HUES6 (cell line): ENCODE data around the gene SHROOM2.
"Not testable (repeated sequence)": the region's sequence is repeated elsewhere in the genome, so short reads cannot be mapped to it uniquely, and the experiment has no call there.

Experiments used
- H3K27ac ChIP-seq: 2 replicates; pipeline ENCODE4 v1.7.0; 2013; ENCODE audit warnings: low read depth, mild to moderate bottlenecking, low read length, inconsistent platforms
- H3K27me3 ChIP-seq: 2 replicates; pipeline ENCODE4 v1.6.1; 2013; ENCODE audit warnings: low read length; ENCODE audit not compliant: control insufficient read depth, insufficient read depth
- H3K36me3 ChIP-seq: 2 replicates; pipeline ENCODE4 v1.6.1; 2013; ENCODE audit warnings: low read length; ENCODE audit not compliant: control insufficient read depth, insufficient read depth
- H3K4me1 ChIP-seq: 2 replicates; pipeline ENCODE4 v1.6.1; 2013; ENCODE audit warnings: low read length; ENCODE audit not compliant: control insufficient read depth, insufficient read depth
- H3K4me3 ChIP-seq: 2 replicates; pipeline ENCODE4 v1.5.1; 2013; ENCODE audit warnings: low read depth, low read length
- H3K9ac ChIP-seq: one replicate; pipeline ENCODE4 v1.6.1; 2013; ENCODE audit warnings: mild to moderate bottlenecking, low read length
- H3K9me3 ChIP-seq: 2 replicates; pipeline ENCODE4 v1.6.1; 2013; ENCODE audit warnings: low read depth, low read length; ENCODE audit not compliant: control insufficient read depth, insufficient read depth

Gene SHROOM2

DNA sequence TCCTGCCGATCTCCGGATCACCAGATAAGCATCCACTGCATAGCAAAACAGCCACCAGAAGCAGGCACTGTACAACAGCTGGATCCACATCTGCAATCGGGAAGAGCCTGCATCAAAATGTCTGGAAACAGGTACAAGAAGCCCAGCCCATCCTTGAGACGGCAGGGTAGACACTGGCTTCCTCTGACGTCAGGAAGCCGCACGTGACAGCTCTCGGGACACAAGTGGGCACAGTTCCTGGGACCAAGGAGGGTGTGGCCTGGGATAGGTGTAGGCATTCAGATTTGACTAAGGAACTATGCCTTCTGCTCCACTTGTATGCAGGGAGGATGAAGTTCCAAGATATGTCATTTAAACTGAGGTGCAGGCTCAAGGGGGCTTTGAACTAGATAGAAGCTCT, 26.9 kb upstream of the SHROOM2 start:
- Histone ChIP-seq H3K27ac (no peak overlapping the region), H3K4me3 (no peak overlapping the region), H3K27me3 (no peaks in the 10 kb centered on the region; the same call in 1 of the 2 replicates), H3K36me3 (0 out of 2 replicates have a peak, but pooled peaks cover 3% of the 10 kb centered on the region), H3K4me1 (no peaks in the 10 kb centered on the region), H3K9ac (no peak overlapping the region), H3K9me3 (no peaks in the 10 kb centered on the region)

DNA sequence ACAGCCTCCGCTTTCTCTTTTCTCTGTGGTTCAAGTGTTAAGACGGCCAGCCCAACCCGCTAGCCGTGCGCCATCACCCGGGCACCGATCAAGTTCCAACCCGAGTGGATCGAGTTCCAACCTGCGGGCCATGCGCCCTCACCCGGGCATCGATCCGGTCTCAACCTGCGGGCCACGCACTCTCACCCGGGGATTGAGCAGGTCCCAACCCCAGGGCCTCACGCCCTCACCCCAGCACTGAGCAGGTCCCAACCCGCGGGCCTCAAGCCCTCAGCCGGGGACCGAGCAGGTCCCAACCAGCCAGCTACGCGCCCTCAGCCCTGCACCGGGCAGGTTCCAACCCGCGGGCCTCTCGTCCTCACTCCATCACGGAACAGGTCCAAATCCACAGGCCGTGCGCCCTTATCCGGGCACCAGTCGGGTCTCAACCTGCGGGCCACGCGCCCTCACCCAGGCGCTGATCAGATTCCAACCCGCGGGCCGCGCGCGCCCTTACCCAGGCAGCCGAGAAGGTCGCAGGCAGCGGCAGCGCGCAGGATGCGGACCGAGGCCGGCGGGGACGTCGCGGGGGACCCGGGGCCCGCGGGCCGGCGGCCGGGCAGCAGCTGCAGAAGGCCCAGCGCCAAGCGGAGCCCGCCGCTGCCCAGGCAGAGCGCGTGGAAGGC, 21.0 kb upstream of the SHROOM2 start:
- no peaks in the 10 kb centered on the region for H3K36me3 ChIP-seq
- no peaks in the 10 kb centered on the region; the same call in 1 of the 2 replicates for H3K27me3 ChIP-seq
- H3K9me3 ChIP-seq = no peaks in the 10 kb centered on the region
- H3K27ac ChIP-seq = no peak overlapping the region
- peak overlapping the region; percentile 46 for H3K9ac ChIP-seq
- H3K4me3 ChIP-seq = peak overlapping the region; percentile 62
- H3K4me1 ChIP-seq = peaks cover 6% of the 10 kb centered on the region; the same call in 1 of the 2 replicates

DNA sequence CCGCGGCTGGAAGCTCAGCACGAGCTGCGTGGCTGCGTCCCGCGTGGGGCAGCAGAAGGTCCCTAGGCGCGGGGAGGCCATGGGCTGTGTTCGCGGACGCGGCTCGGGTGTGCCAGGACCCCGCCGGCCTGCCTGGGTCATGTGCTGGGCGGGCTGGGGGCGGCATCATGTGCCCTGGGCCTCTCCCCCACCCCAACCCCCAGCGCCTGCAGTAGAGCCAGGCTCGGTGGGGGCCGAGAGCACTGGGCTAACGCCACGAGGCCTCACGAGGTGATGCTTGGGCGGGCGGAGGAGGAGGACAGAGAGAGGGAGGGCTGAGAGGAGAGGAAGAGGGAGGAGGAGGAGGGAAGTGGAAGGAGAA, 20.5 kb upstream of the SHROOM2 start, which contains the start of gene GPR143:
Gene GPR143 (minus strand): TSS at position 111 of the 361 bp plus-strand sequence. CDS start 30 bp downstream, at position 81.
- Histone ChIP-seq H3K9me3 (no peaks in the 10 kb centered on the region), H3K27me3 (no peaks in the 10 kb centered on the region; the same call in 1 of the 2 replicates), H3K4me1 (peaks cover 11% of the 10 kb centered on the region; the same call in 1 of the 2 replicates), H3K36me3 (no peaks in the 10 kb centered on the region), H3K4me3 (peak within 1 kb of the TSS; percentile 62), H3K9ac (peak within 1 kb of the TSS; percentile 46), H3K27ac (no peak within 1 kb of the TSS)

DNA sequence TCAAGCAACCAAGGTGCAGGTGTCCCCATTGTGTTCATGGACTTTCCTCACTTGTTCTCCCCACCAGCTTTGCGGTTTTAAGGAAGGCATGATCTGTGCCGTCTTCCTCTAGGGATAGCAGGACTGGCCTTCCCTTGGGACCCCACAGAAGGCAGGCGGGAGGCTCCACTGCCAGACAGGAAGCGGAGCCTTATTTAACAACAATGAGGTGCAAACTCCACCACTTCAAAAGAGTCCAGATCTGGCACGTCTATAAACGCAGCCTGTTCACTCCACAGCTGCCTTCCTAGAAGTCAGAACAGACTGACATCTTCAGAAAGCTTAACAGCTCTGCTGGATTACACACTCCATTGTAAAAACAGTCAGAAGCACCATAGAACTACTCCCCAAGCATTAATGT, 18.9 kb upstream of the SHROOM2 start:
- Histone ChIP-seq H3K4me3 (no peak overlapping the region), H3K9ac (no peak overlapping the region), H3K27me3 (no peaks in the 10 kb centered on the region; the same call in 1 of the 2 replicates), H3K9me3 (no peaks in the 10 kb centered on the region), H3K27ac (no peak overlapping the region), H3K36me3 (no peaks in the 10 kb centered on the region), H3K4me1 (peaks cover 11% of the 10 kb centered on the region; the same call in 1 of the 2 replicates)

DNA sequence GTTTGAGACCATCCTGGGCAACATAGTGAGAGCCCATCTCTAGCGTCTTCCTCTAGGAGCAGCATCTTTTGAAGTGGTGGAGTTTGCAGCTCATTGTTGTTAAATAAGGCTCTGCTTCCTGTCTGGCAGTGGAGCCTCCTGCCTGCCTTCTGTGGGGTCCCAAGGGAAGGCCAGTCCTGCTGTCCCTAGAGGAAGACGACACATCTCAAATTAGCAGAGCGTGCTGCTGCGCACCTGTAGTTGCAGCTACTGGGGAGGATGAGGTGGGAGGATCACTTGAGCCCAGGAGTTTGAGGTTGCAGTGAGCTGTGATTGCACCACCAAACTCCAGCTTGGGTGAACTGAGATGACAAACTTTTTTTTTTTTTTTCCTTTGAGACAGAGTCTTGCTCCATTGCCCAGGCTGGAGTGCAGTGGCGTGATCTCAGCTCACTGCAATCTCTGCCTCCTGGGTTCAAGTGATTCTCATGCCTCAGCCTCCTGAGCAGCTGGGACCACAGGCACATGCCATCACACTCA, 17.8 kb upstream of the SHROOM2 start:
- not testable (repeated sequence) for H3K27me3 ChIP-seq, H3K9ac ChIP-seq, H3K9me3 ChIP-seq, H3K4me3 ChIP-seq, H3K36me3 ChIP-seq, H3K27ac ChIP-seq
- H3K4me1 ChIP-seq = peaks cover 11% of the 10 kb centered on the region; the same call in 1 of the 2 replicates

DNA sequence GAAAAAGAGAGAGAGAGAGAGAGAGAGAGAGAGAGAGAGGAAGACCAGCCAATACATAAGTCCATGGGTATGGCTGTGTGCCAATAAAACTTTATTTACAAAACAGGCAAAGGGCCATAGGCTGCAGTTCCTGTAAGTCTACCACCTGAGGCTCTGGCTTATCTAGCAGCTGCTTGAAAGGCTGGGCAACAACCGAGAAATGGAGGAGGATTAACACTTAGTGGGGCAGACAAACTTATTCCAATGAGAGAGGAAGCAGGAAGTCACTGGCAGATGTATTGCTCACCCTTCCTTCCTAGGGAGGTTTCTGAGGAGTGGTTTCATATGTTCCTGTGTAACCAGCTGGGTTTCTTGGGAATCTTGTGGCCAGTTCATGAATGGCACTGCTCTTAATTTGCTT, 15.9 kb upstream of the SHROOM2 start:
- Histone ChIP-seq H3K4me3 (no peak overlapping the region), H3K27me3 (no peaks in the 10 kb centered on the region; the same call in 1 of the 2 replicates), H3K27ac (no peak overlapping the region), H3K9ac (no peak overlapping the region), H3K36me3 (no peaks in the 10 kb centered on the region), H3K4me1 (peaks cover 11% of the 10 kb centered on the region; the same call in 1 of the 2 replicates), H3K9me3 (no peaks in the 10 kb centered on the region)

DNA sequence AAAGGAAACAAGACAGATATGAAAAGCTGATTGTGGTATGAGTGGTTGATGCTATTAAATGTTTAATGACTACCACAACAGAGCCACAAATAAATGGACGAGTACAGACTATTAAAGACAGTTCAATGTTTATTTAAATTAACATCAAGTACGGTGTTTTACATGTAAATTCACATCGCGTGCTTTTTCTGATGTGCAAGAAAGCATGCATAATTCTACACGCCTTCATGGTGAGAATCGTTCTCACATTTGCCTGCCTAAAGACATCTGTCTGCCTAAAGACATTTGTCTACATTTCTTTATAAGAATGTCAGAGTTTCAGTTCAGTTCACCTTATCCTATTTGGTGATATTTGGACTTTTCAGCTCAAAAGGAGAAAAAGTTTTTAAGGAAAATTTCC, 13.3 kb upstream of the SHROOM2 start:
- no peaks in the 10 kb centered on the region for H3K36me3 ChIP-seq
- H3K9ac ChIP-seq = no peak overlapping the region
- no peaks in the 10 kb centered on the region for H3K27me3 ChIP-seq
- peaks cover 5% of the 10 kb centered on the region; the same call in 1 of the 2 replicates for H3K4me1 ChIP-seq
- H3K4me3 ChIP-seq = no peak overlapping the region
- H3K27ac ChIP-seq = no peak overlapping the region
- H3K9me3 ChIP-seq = no peaks in the 10 kb centered on the region

DNA sequence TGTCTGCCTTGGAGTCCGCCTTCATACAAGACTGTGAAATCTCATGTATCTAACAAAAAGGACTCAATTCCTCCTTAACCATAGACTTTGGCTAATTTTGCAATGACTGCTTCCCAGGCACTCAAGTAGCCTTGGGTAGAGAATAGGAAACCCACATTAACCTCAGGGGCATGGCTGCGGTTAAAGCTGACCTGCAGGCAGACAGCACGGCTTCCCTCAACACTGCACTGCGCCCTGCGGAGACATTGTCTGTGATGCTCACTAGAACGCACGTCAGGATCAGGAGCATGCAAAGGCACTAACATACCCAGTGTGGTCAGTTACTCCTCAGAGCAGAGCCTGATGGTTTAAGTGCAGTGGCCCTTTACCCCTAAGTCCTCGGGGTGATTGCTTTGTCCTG, 10.3 kb upstream of the SHROOM2 start:
- H3K27me3 ChIP-seq = no peaks in the 10 kb centered on the region
- H3K4me1 ChIP-seq = no peaks in the 10 kb centered on the region
- H3K9me3 ChIP-seq = no peaks in the 10 kb centered on the region
- no peak overlapping the region for H3K9ac ChIP-seq
- no peak overlapping the region for H3K27ac ChIP-seq
- H3K36me3 ChIP-seq = 0 out of 2 replicates have a peak, but pooled peaks cover 2% of the 10 kb centered on the region
- H3K4me3 ChIP-seq = no peak overlapping the region

DNA sequence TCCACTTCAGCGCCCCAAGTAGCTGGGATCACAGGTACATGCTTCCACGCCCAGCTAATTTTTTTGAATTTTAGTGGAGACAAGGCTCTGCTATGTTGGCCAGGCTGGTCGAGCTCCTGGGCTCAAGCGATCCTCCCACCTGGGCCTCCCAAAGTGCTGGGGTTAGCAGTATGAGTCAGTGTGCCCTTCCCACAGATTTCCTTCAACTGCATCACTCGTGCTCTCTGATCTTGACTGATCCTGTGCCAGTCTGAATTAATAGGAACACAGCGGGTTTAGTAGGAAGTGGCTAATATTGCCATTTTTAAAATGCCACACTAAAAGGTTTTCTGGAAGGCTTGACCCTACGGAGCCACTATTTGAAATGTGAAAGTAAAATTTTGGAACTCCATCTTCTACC, 4.3 kb upstream of the SHROOM2 start:
- Histone ChIP-seq H3K4me3 (no peak overlapping the region), H3K27ac (no peak overlapping the region), H3K36me3 (0 out of 2 replicates have a peak, but pooled peaks cover 2% of the 10 kb centered on the region), H3K27me3 (peaks cover 6% of the 10 kb centered on the region; the same call in 1 of the 2 replicates), H3K9ac (no peak overlapping the region), H3K4me1 (no peaks in the 10 kb centered on the region), H3K9me3 (no peaks in the 10 kb centered on the region; the same call in 1 of the 2 replicates)

DNA sequence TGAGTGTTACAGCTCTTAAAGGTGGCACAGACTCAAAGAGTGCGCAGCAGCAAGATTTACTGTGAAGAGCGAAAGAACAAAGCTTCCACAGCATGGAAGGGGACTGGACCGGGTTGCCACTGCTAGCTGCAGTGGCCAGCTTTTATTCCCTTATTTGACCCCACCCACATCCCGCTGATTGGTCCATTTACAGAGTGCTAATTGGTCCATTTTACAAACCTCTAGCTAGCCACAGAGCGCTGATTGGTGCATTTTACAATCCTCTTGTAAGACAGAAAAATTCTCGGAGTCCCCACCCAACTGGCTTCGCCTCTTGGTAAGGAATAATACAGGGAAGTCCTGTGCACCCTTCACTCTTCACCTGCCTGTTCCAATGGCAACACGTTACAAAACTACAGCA, 1.9 kb upstream of the SHROOM2 start:
- Histone ChIP-seq H3K9me3 (no peaks in the 10 kb centered on the region; the same call in 1 of the 2 replicates), H3K36me3 (0 out of 2 replicates have a peak, but pooled peaks cover 2% of the 10 kb centered on the region), H3K9ac (no peak overlapping the region), H3K27me3 (peaks cover 6% of the 10 kb centered on the region; the same call in 1 of the 2 replicates), H3K4me1 (peaks cover 22% of the 10 kb centered on the region), H3K4me3 (0 out of 2 replicates have a peak overlapping the region, but pooled peaks have one; percentile 97), H3K27ac (no peak overlapping the region)

DNA sequence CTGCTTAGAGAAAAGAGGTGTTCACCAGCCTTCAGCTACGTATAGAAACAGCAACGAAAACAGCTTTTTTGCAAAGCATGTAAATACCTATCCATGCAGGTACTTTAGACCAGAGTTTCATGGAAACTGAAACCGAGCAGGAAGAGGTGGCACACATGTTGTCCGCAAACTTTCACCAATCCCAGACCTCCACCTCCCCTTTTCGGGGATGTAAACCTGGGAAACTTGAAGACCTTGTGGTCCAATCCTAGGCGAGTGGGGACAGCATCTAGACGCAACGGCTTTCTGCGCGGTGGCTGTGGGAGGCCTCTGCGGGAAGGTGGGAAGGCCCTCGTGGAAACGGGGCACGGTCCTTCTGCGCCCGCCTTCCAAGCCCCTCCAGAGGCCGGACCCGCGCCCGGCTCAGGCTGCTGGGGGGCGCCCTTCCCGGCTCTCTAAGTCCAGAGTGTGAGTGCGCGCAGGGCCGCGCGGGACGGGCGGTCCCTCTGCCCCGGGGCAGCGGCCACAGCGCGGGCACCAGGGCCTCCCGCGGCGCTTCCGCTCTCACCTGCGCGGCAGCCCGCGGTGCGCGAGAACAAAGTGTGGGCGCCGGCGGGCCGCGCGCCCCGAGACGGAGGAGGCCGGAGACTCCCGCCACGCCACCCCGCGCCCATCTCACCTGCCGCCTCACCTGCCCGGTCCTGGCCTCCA, 830 bp upstream of the SHROOM2 start:
- H3K27ac ChIP-seq = no peak overlapping the region
- H3K4me3 ChIP-seq = peak overlapping the region; percentile 97

More for the DNA sequence above, 830 bp upstream of the SHROOM2 start:
- Histone ChIP-seq H3K36me3 (no peaks in the 10 kb centered on the region), H3K4me1 (peaks cover 30% of the 10 kb centered on the region), H3K9ac (peak overlapping the region; percentile 67), H3K9me3 (no peaks in the 10 kb centered on the region; the same call in 1 of the 2 replicates), H3K27me3 (peaks cover 6% of the 10 kb centered on the region; the same call in 1 of the 2 replicates)
